Stimulated activated CD4-positive, alpha-beta T cell treated with anti-CD3 and anti-CD28 coated beads, Interleukin-4, amount 100 ng/mL, for 1 hour (primary cell): ENCODE results near the gene ABTB2.
A peak's percentile ranks its signal among the peaks of the same experiment; 100 is the strongest.
"Not testable (repeated sequence)": the region's sequence is repeated elsewhere in the genome, so short reads cannot be mapped to it uniquely, and the experiment has no call there.

Experiments
- DNase-seq: peaks from one replicate; pipeline ENCODE4 v3.0.0-alpha.2; 2020

The ABTB2 gene

DNA sequence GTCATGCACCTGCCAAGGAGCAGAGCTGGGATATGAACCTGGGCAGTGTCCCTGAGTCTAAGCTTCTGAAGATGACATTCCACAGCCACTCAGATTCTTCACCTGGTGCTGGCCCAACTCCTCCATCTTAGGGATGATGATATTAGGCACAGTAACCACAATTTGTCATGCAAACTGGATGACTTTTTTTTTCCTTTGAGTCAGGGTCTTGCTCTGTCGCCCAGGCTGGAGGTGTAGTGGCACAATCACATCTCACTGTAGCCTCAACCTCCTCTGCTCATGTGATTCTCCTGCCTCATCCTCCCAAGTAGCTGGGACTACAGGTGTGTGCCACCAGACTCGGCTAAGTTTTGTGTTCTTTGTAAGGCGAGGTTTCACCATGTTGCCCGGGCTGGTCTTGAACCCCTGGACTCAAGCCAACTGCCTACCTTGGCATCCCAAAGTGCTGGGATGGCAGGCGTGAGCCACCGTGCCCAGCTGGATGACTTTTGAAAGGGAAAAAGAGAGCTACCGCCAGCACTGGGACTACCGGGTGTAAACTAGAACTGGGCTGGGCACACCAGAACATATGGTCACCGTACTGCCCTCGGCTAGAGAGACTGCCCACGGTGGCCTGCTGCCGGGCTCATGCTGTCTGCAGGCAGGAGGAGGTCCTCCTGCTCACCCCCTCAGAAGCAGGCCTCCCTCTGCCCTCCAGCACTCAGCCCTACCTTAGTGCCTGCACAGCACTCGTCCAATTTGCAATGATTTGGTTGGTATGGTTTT, 174.7 kb downstream of the ABTB2 start:
- DNase-seq, result no peak

DNA sequence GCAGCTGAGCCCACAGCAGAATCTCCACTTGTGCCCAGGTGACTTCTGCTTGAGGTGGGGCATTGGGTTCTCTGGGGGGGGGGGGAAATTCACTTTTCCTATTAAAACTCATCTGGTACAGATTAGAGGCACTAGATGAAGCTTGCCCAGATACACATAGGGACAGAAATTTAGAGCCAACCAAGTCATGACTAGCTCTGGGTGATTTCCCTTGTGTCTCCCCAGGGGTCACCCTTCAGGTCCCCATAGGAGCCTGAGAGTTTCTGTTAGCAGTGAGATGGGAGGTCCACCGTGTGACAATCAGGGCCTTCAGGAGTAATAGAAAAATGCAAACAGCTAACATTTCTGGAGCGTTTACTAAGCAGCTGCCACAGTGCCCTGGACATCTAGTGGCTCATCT, 175.4 kb downstream of the ABTB2 start:
- no peak for DNase-seq

DNA sequence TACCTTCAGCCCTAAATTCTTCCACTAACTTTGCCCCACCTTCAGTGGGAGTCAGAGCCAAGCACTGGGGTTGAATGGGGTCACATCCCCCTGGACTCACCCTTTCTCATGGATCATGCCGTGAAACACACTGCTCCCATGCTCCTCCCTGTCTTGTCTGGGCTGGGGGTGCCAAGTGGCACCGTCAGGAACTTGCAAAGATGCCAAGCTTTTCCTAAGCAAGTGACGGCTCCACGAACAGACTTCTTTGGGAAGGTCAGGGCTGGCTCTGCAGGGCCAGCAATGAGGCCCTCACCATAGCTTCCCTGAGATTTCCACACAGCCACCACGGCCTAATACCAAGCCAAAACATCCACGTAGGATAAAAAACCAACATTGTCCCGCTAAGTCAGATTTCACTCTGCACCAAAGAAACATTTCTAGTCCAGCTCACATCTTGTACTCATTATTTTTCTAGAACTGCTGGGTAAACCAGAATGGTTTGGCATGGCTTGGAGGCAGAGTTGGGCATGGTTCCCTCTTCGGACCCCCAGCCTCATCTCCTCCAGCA, 175.9 kb downstream of the ABTB2 start:
- DNase-seq, result no peak

GRCh38 chr11:34181251-34181650, 176.6 kb downstream of the ABTB2 start:
- DNase-seq, result no peak

DNA sequence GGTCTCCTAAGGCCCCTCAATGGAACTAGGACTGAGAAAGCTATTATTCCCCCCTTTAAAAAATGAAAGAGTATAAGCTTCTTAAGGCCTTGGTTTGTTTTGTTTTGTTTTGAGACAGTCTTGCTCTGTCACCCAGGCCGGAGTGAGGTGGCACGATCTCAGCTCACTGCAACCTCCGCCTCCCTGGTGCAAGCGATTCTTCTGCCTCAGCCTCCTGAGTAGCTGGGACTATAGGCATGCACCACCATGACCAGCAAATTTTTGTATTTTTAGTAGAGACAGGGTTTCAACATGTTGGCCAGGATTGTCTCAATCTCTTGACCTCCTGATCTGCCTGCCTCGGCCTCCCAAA, 177.0 kb downstream of the ABTB2 start:
- DNase-seq, result not testable (repeated sequence)

DNA sequence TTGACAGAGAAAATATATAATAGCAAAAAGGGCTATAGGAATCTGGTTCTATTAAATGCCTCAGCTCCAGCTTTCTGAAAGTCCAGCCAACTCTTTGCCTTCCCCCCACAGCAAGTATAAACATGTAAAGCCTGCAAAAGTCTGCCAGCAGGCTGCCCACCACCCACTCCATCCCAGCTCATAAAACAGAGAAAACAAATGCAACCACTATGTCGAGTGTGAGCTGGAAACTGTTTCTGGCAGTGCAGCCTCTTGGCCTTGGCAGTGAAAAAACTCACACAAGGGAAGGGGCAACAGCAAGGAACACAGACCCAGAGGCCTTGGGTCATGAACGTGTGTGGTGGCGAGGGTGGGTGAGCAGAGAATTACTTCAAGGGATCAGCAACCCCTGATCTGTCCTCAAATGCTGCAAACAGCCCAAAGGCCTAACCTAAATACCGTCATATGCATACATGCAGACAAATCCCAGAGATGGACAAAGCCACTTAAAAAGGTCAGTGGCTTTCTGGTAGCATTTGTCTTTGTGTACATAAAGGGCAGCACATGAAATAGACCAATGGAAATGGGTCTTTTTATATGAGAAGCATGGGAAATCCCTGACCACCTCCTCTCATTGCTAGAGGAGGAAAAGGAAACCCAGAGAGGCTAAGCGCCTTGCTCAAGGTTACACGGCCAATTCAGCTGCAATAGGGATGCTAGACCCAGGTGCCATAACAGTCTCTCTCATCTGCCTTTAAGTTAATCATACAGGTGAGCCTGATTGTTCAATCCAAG, 177.6 kb downstream of the ABTB2 start:
- DNase-seq, result no peak

DNA sequence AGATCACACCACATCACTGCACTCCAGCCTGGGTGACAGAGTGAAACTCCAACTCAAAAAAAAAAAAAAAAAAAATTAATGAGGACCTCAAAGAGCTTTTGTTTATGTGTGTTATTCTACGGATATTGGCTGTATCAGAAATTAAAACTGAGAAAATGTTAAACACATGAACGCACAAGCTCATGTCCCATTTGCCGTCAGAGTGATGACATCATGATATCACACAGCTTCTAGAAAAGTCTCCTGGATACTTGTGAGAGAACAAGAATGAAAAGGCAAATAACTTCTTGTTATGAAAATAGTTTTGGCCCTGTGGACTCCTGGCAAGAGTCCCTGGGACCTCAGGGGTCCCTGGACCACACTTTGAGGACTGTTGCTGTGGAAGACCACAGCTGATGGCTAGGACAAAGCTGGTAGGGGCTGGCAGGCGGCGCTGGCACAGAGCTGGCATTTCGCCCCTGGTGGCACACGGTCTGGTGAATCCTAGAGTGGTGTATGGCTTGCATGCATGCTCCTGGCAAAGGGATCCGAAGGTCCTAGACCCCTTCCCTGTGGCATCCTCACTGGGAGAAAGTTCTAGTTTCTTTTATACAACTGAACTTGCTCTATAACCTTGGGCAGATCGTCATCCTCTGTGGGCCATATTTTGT, 178.7 kb downstream of the ABTB2 start:
- DNase-seq, result no peak

DNA sequence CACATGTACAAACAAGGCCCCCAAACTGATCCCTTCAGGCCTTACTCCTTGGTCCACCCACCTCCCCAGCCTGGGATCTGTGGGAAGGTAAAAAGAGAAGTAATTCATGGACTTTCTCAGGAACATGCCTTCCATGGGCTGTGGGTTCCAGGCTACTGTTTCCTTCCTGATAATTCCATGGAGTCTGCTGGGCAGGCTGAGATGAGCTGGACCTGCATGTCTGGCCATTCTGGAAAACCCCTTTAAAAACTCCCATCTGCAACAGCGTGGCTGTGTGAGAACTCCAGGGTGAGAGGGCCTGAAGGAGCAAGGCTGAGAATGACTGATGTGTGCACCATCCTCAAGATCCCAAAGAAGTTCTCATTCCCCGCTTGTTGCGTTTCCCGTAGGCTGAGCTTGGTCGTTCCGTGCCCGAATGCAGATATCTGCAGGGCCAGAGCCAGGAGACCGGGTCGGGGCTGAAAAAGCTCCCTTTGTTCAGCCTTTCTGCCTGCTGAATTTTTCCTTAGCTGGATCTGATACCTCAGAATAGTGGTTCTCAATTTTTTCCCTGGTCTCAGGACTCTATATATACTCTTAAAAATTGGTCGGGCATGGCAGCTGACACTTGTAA, 179.5 kb downstream of the ABTB2 start:
- no peak for DNase-seq

- DNase-seq, result no peak
These were observed 181.0 kb downstream of the ABTB2 start for GRCh38 chr11:34176751-34177209.

- no peak for DNase-seq
These were observed 182.4 kb downstream of the ABTB2 start for GRCh38 chr11:34175284-34176019.

DNA sequence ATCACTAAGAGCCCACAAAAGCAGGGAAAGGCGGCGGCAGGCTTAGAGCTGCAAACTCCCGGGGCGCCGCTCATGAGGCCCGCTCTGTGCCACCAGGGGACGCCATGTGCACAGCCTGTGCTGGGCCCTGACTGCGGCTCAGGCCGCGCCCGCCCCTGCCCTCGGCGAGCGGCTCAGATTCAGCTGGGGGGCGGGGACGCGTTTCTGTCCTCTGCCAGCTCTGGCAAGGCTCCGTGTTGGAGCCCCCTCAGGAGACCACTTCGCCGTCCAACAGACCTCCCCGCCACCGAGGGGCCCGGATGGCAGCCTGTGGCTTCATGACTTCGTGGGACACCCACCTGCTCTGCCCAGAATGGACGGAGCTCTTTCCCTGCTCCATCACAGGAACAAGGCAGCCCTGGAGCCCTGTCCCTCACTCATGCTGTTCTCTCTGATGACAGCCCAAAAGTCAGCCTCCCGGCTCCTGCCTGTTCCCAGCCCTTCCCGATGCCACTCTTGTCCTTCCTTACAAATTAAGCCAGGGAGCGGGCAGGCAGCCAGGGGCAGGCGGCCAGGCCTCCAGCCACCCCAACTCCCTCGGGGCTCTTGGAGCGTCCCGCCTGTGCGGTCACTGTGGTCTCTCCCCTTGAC, 183.3 kb downstream of the ABTB2 start:
- peak; percentile 87 for DNase-seq

GRCh38 chr11:34173050-34173449, 184.8 kb downstream of the ABTB2 start:
- no peak for DNase-seq

- DNase-seq, result no peak
These were observed 188.1 kb downstream of the ABTB2 start for GRCh38 chr11:34169686-34170085.

GRCh38 chr11:34168642-34169420, 189.0 kb downstream of the ABTB2 start:
- no peak for DNase-seq

- no peak for DNase-seq
These were observed 189.8 kb downstream of the ABTB2 start for GRCh38 chr11:34167961-34168360.

DNA sequence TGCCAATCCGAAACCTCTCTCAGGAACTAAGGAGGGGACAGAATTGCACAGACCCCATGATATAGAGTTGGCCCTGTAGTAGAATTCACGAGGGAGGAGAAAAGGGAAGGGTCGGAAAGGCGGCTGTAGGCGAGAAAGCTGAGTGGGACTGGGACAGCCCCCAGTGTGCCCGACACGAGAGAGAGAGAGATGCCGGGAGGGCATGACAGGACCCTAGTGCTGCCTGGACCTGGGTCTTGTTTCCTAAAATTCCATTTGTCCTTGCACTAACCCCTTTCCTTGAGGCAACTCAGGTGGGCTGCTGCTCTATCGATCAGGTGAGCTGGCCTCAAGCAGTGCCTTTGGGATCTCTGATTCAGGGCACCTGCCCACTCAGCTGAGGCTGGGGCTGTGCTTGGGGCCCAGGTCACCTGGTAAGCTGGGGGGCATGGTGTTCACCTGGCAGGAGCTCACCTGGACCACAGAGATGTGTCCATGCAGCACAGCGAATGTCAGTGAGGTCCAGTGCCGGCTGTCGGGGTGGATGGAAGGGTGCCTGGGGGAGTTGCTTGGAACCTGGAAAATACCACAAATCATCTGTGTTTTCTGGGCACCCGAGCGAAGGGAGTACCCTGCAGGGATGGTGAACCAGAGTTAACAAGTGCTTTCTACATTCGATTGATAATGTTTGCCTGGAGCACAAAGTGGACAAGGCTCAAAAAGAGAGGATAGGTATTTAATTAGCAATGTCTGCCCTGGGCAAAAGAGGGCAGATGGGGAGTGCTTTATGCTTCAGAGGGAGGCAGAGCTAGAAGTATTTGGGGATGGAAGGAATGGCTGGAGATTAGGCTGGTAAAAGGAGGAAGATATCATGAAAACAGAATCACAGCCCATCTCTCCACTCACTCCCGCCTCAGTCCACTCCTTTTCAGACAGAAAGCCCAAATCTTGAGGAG, 190.7 kb downstream of the ABTB2 start:
- DNase-seq, result no peak

- no peak for DNase-seq
These were observed 191.8 kb downstream of the ABTB2 start for GRCh38 chr11:34165786-34166555.

- DNase-seq, result no peak
These were observed 192.7 kb downstream of the ABTB2 start for GRCh38 chr11:34165121-34165520.

DNA sequence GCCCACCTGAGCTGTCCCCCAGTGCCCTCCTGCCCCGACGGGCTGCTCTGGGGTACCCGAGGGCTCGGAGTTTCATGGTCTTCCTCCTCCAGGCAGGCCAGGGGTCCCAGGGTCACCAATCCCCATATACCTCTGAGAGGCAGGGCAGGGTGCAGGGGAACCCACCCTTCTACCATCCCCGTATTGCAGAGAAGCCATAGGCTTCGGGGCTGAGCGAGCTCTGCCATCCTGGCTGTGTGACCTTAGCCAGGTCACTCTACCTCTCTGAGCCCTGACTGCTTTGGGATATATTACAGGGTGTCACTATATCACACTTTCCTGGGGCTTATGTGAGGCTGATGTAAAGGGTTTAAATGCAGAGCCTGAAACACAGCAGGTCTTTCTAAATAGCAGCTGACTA, 195.0 kb downstream of the ABTB2 start:
- DNase-seq, result no peak
